Measurements from ENCODE around the gene CFAP90. TPM values are rescaled to one million over a fixed set of nuclear protein-coding genes. Genes with fewer than 3 reads are reported as not detected.

The CFAP90 gene
- total RNA-seq, 1 donor from 2014 or later, result not detected

GRCh38 chr5:7886849-7887475 lies 36.0 kb upstream of the CFAP90 start:
- Histone ChIP-seq H3K4me3 (no peak overlapping the region), H3K27ac (replicated peaks) (no peak overlapping the region), H3K27me3 (ENCODE audit: low read depth) (no peaks in the 10 kb centered on the region), H3K36me3 (peaks cover 88% of the 10 kb centered on the region), H3K4me1 (no peaks in the 10 kb centered on the region), H3K9me3 (replicated peaks) (no peaks in the 10 kb centered on the region)
- peak; percentile 46 for TF ChIP-seq CTCF (IDR thresholded peaks at IDR 0.05; ENCODE audit: borderline replicate concordance)
- intact Hi-C loops (cut with micrococcal nuclease), result no loop called here
- DNase-seq, result no peak

- H3K9me3 ChIP-seq (replicated peaks), result no peaks in the 10 kb centered on the region
- H3K27me3 ChIP-seq (ENCODE audit: low read depth), result no peaks in the 10 kb centered on the region
- no peak for TF ChIP-seq CTCF (IDR thresholded peaks at IDR 0.05; ENCODE audit: borderline replicate concordance)
- no peaks in the 10 kb centered on the region for H3K4me1 ChIP-seq
- DNase-seq, result no peak
- no peak overlapping the region for H3K4me3 ChIP-seq
- intact Hi-C loops (cut with micrococcal nuclease), result no loop called here
- H3K36me3 ChIP-seq, result peaks cover 85% of the 10 kb centered on the region
- no peak overlapping the region for H3K27ac ChIP-seq (replicated peaks)
Observed at GRCh38 chr5:7884491-7885267, 33.7 kb upstream of the CFAP90 start.

GRCh38 chr5:7882926-7883325 lies 32.0 kb upstream of the CFAP90 start:
- H3K4me3 ChIP-seq, result no peak overlapping the region
- peaks cover under 1% of the 10 kb centered on the region for H3K4me1 ChIP-seq
- no peaks in the 10 kb centered on the region for H3K27me3 ChIP-seq (ENCODE audit: low read depth)
- TF ChIP-seq CTCF (IDR thresholded peaks at IDR 0.05; ENCODE audit: borderline replicate concordance), result no peak
- H3K27ac ChIP-seq (replicated peaks), result no peak overlapping the region
- peaks cover 85% of the 10 kb centered on the region for H3K36me3 ChIP-seq
- intact Hi-C loops (cut with micrococcal nuclease), result no loop called here
- DNase-seq, result no peak
- H3K9me3 ChIP-seq (replicated peaks), result no peaks in the 10 kb centered on the region

GRCh38 chr5:7881816-7882215 lies 30.9 kb upstream of the CFAP90 start:
- H3K36me3 ChIP-seq, result peaks cover 92% of the 10 kb centered on the region
- no peak for TF ChIP-seq CTCF (IDR thresholded peaks at IDR 0.05; ENCODE audit: borderline replicate concordance)
- intact Hi-C loops (cut with micrococcal nuclease), result no loop called here

GRCh38 chr5:7881091-7881490 lies 30.2 kb upstream of the CFAP90 start:
- intact Hi-C loops (cut with micrococcal nuclease), result no loop called here
- H3K9me3 ChIP-seq (replicated peaks), result no peaks in the 10 kb centered on the region
- no peak for TF ChIP-seq CTCF (IDR thresholded peaks at IDR 0.05; ENCODE audit: borderline replicate concordance)
- H3K27me3 ChIP-seq (ENCODE audit: low read depth), result no peaks in the 10 kb centered on the region
- peaks cover 92% of the 10 kb centered on the region for H3K36me3 ChIP-seq
- H3K27ac ChIP-seq (replicated peaks), result no peak overlapping the region
- peaks cover 8% of the 10 kb centered on the region for H3K4me1 ChIP-seq
- DNase-seq, result no peak
- H3K4me3 ChIP-seq, result no peak overlapping the region

More at GRCh38 chr5:7881816-7882215, 30.9 kb upstream of the CFAP90 start:
- no peak for DNase-seq
- Histone ChIP-seq H3K4me3 (no peak overlapping the region), H3K4me1 (peaks cover 8% of the 10 kb centered on the region), H3K27me3 (ENCODE audit: low read depth) (no peaks in the 10 kb centered on the region), H3K9me3 (replicated peaks) (no peaks in the 10 kb centered on the region), H3K27ac (replicated peaks) (no peak overlapping the region)

Measured in left ventricle myocardium inferior (tissue), 1 donor.